Effector CD4-positive, alpha-beta T cell (primary cell): Measurements from ENCODE around the gene CYGB.

Source experiments
- DNase-seq: peaks from one replicate; pipeline ENCODE4 v3.0.0-alpha.2; 2020

CYGB gene

GRCh38 chr17:76497979-76498875 lies 39.3 kb downstream of the CYGB start:
- DNase-seq, result no peak

GRCh38 chr17:76497699-76497978 lies 39.9 kb downstream of the CYGB start:
- DNase-seq, result no peak

- DNase-seq, result no peak
Observed at GRCh38 chr17:76496464-76496863, 41.0 kb downstream of the CYGB start.

GRCh38 chr17:76495663-76496400 lies 41.7 kb downstream of the CYGB start:
- no peak for DNase-seq

- no peak for DNase-seq
Observed at GRCh38 chr17:76493505-76494167, 43.9 kb downstream of the CYGB start.

GRCh38 chr17:76492989-76493501 lies 44.5 kb downstream of the CYGB start:
- no peak for DNase-seq

- DNase-seq, result no peak
Observed at GRCh38 chr17:76492123-76492988, 45.2 kb downstream of the CYGB start.

GRCh38 chr17:76491271-76492122 lies 46.0 kb downstream of the CYGB start:
- DNase-seq, result no peak

GRCh38 chr17:76490112-76490710 lies 47.3 kb downstream of the CYGB start:
- DNase-seq, result no peak

GRCh38 chr17:76487451-76488192 lies 49.9 kb downstream of the CYGB start:
- no peak for DNase-seq

- DNase-seq, result no peak
Observed at GRCh38 chr17:76485569-76485968, 51.9 kb downstream of the CYGB start.

- DNase-seq, result no peak
Observed at GRCh38 chr17:76484228-76484725, 53.2 kb downstream of the CYGB start.

GRCh38 chr17:76481071-76481655 lies 56.3 kb downstream of the CYGB start:
- DNase-seq, result no peak

GRCh38 chr17:76480632-76481031 lies 56.9 kb downstream of the CYGB start:
- no peak for DNase-seq

- DNase-seq, result no peak
Observed at GRCh38 chr17:76479515-76480060, 57.9 kb downstream of the CYGB start.

GRCh38 chr17:76478730-76479514 lies 58.6 kb downstream of the CYGB start:
- DNase-seq, result no peak

- DNase-seq, result no peak
Observed at GRCh38 chr17:76478097-76478496, 59.4 kb downstream of the CYGB start.

GRCh38 chr17:76477576-76477975 lies 59.9 kb downstream of the CYGB start:
- no peak for DNase-seq
